GM12872 (cell line): ENCODE data around the gene HOXB7.

ENCODE experiments used
- TF ChIP-seq, protein P1 (sequence below): IDR thresholded peaks from 3 replicates; pipeline ENCODE4 v1.5.1; 2011; ENCODE audit warnings: low read depth, mild to moderate bottlenecking, low read length, moderate library complexity; ENCODE audit not compliant: insufficient read depth

Gene HOXB7

DNA sequence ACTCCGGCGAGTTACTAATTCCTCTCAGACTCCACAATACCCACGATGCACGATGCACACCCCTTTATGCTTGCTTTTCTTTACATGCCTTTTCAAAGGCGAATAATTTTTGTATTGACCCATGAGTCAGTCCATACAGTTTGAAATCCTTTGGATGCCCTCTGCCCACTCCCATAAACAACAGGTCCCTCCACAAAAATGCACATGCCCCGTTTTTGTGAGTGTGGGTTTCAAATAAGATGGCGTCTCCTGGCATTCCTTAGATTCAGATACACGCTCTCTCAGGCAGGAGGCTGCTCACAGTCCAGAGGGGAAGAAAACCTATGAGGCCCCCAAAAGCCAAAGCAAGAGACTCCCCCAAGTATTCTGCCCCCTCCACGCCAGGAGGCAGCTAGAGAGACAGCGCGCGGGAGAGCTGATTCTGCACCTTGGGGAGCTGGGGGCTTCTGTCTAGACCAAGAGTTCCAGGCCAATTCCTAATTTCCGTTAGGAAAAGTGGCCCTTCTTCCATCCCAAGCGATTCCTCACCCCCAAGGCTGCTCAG, 34.9 kb upstream of the HOXB7 start:
- TF ChIP-seq, protein P1, sequence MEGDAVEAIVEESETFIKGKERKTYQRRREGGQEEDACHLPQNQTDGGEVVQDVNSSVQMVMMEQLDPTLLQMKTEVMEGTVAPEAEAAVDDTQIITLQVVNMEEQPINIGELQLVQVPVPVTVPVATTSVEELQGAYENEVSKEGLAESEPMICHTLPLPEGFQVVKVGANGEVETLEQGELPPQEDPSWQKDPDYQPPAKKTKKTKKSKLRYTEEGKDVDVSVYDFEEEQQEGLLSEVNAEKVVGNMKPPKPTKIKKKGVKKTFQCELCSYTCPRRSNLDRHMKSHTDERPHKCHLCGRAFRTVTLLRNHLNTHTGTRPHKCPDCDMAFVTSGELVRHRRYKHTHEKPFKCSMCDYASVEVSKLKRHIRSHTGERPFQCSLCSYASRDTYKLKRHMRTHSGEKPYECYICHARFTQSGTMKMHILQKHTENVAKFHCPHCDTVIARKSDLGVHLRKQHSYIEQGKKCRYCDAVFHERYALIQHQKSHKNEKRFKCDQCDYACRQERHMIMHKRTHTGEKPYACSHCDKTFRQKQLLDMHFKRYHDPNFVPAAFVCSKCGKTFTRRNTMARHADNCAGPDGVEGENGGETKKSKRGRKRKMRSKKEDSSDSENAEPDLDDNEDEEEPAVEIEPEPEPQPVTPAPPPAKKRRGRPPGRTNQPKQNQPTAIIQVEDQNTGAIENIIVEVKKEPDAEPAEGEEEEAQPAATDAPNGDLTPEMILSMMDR, result no peak

DNA sequence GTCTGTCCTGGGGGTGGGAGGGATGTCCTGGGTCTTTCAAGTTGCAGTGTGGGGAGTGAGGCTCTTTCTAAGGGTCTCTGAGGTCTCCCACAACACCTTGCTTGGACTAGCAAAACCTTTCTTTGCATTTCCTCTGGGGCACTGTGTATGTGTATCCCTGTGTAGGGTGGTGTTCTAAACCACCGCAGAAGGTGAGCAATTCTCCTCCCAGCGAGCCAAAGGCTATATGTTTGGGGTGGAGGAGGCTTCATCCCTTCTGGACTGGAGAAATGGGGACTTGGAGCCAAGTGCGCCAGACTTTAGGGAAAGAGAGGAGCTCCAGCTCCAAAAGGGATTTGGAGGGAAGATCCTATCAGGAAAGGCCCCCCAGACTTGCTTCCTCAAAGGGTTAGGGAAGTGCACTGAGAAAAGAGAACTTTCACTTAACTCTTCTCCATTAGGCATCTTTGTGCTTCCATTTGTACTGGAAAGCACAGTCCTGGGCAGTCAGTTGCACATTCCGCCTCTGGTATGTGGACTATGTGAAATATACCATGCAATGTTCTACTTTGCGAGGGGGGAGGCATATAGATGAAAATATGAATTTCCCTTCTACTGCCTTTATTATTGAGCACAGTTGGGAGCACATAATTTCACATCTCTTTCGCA, 34.2 kb upstream of the HOXB7 start:
- TF ChIP-seq, protein P1, result no peak

DNA sequence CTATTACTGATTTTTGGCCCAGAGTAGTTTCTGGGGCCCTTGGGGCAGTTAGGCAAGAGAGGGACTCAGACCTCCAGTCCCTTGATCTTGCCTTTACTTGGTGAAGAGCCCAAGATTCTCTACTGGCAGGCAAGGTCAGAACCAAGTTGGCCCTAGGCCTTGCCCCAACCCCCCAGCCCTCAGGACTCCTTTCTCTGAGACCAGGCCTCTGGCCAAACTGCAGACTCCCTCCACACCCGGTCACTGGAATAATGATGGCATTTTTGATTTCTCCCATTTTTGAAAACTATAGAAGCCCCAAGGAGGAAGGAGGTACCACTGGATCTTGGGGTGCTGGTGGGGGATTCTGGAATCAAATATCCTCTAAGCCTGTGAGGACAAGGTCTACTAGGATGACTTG, 33.3 kb upstream of the HOXB7 start:
- TF ChIP-seq, protein P1, result no peak

DNA sequence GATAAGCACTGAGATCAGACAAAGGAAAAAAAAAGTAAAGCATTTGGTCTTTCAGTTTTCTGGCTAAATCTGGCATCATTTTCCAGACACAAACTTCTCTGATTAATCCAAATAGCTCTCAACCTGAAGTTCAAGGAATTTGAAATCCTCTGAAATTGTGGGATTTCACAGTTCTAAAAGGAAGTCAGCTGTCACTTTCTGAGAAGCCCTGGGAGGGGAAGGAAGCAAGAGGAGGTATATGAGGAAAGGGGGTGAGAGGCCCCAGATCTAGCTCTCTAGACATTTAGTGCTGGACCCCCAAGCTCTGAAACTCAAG, 32.8 kb upstream of the HOXB7 start:
- TF ChIP-seq, protein P1, result no peak

DNA sequence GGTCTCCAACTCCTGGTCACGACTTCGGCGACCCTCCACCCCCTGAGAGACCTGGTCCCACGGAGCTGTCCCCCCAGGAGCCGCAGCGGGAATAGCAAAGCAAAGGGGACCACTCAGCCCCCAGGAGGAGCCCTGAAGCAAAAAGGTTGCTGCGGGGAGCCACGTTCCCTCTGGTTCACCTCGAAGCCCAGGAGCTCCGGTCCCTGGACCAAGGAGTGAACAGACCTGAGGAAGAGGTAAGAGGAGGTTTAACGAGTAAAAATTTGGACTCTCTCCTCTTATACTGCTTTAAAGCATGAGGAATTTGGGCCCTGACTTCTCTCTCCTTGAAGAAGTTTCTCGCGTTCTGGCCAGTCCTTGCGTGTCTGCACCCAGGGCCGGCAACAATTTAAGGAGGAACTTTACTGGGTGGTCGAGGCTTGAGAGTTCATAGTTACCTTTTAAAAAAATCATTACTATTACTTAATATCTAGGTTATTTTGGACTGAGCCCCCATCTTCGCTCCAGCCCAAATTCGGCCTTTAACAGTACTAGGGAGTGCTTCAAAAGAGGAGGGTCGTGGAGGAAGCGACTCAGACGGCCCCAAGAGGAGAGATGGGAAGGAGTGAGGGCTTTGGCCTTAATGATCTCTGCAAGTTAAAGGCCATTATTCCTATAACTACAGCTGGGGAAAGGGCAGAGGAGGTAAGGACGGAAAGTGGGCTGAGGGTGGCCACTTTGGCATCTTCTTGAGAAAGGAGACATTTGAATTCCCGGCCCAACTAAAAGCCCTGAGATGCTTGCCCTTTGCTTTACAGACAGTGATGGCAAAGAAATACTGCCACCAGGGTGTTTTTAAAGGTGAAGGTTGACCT, 32.3 kb upstream of the HOXB7 start:
- TF ChIP-seq, protein P1, result no peak

DNA sequence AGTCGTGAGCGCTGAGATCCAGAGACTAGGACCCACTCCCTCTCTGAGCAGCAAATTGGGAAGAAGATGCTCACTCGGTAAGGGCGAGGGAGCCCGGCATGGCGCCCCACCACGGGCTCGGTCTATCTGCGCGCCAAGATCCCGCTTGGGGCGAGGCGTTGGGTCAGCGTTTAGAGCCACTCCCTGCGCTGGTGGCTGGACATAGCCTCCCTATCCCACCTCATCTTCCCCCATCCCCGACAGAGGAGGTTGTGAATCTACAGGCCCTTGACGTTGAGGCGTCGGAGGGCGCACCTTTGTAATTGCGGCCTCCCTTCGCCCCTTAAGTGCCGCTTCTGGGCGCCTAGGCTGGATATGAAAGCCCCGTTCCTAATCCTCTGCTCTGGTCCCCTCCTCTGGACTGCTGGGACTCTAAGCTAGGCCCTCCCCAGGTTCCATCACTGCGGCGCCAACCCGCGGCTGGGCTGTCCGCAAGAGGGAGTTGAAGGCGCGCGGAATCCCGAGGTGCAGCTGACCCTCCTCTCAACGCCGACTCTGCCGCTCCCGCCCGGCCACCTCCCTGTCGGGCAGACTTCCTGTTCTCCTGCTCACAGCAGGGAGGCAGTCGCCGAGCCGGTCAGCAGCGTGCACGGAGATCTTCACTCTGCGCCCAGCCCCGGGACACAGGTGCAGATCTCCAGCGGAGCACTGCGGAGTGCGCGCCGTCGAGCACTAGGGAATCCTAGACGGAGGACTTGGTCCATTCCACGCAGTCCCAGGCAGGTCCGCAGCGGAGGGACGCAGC, 31.4 kb upstream of the HOXB7 start:
- TF ChIP-seq, protein P1, result no peak

DNA sequence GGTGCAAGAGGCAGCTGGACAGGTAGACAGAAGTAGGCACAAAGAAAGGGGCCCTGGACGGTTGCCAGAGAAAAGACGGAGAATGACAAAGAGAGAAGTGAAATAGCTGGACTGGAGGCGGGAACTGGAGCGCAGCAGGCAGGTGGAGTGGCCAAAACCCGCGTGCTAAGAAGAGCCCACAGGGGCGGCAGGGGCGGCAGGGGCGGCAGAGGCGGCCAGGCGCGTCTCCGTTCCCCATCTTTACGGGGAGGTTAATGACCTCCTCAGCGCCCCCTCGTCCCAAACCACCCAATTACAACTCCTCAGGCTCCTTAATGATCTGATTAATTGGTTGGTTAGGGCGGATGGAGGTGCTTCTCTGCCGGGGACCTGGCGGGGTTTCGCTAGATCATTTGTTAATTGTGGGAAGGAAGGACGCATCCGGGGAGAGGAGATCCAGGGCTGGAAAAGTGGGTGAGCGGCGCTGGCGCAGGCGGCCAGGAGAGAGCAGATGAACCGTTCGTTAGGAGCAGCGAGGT, 30.8 kb upstream of the HOXB7 start:
- TF ChIP-seq, protein P1, result no peak
